CD4-positive, alpha-beta T cell treated with Interleukin-6 for 4 hours (primary cell): ENCODE measurements around the gene NUDT22.
"Not testable (repeated sequence)": the region's sequence is repeated elsewhere in the genome, so short reads cannot be mapped to it uniquely, and the experiment has no call there.

Experiments used
- DNase-seq: peaks from one replicate; pipeline ENCODE4 v3.0.0-alpha.2; 2020; ENCODE audit warnings: mixed read lengths

NUDT22 gene

DNA sequence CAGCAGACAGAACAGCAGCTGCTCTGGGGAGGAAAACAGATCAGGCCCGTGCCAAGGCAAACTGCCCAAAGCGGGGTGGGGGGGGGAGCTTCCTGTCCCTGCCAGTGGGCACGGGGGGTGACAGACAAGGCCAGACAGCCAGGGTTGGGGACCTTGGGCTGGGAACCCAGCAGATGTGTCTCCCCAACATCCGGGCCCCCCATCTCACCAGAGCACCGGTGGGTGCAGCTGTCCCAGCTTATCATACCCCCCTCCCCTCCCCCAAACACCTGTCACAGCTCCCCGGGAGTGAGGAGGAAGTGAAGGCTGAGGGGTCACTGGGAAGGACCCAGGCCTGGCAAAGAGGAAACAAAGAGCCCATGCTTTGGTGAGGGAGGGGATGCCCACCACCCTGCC lies 19.3 kb downstream of the NUDT22 start:
- peak; percentile 80 for DNase-seq

DNA sequence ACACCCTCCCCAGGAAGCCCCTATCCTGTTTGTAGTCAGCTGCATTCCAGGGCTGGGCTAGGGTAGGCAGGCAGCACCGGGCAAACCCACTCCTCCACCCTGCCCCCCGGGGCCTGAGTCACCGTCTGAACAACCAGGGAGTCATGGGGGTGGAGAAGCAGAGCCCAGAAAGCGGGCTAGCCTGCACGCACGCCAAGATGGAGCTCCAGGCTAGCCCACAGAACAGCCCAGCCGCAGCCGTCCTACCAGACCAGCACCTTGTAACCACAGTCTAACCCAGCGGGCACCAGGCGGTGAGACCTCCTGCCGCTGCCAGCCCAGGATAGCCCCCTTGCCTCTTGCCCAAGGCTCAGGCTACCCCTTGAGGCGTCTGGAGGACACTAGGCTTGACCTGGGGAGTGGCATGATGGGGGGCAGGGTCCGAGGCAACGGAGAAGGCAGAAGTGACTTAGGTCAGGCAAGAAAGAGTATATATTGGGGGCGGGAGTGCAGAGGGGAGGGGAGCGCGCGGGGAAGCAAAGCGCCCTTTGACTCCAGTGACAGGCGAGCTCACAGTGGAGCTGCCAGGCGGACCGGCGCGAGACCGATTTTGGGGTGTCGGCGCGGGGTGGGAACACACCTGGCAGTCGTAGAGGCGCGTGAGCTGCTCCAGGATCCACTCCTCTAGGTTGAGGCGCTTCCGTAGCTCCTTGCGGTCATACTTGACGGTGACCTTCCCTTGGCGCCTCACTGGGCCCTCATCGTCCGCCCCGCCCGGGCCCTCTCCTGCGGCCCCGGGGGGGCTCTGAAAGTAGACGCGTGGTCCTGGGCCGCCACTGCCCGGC lies 19.9 kb downstream of the NUDT22 start:
- peak; percentile 91 for DNase-seq

DNA sequence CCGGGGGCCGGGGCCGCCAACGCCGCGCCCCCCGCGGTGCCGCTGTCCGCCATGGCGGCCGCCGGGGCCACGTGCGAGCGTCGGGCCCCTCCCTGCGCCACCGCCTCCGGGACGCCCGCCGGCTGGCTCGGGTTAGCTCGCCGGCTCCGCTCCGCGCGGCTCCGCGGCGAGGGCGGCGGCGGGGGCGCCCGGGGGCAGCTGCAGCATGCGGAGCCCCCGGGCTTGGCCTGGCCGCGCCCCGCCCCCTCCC lies 20.5 kb downstream of the NUDT22 start:
- DNase-seq = not testable (repeated sequence)

DNA sequence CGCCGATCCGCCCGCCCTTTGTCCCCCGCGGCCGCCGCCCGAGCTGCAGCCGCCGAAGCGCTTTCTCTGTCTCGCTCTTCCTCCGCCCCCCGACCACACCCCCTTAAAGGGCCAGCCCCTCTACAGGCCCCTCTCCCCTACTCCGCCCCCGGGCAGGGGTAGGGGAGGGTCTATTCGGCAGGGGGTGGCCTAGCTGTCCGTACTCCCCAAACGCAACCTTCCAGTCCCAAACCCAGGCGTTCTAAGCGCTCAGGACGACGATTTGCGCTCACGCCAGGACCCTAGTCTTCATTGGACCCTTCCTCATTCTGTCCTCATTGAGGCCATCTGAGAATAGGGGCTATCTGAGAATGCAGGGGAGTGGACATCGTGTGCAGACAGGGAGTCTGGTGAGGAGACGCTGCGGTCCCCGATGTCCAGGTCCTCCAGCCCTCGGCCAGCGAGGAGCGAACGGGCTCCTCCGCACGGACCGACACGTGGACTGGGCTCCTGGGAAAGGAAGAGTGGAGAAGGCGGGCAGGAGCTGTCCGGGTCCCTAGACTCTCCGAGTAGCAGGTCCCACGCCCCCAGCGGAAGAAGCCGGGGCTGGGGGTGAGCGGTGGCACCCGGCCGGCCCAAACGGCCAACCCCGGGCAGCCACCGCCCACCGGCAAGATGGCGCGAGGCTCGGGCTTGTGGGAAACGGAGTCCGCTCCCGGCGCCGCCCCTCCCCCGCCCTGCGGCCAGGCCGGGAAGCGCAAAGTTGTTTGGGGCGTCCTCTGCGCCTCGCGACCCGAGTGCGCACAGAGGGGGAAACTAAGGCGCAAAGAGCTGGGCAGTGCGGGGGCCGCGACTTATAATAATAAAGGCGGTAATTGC lies 21.0 kb downstream of the NUDT22 start, which contains the start of gene PPP1R14B:
PPP1R14B (minus strand) TSS at position 73 of the 858 bp plus-strand sequence. CDS start 270 bp downstream, outside the sequence.
- DNase-seq = peak; percentile 92

DNA sequence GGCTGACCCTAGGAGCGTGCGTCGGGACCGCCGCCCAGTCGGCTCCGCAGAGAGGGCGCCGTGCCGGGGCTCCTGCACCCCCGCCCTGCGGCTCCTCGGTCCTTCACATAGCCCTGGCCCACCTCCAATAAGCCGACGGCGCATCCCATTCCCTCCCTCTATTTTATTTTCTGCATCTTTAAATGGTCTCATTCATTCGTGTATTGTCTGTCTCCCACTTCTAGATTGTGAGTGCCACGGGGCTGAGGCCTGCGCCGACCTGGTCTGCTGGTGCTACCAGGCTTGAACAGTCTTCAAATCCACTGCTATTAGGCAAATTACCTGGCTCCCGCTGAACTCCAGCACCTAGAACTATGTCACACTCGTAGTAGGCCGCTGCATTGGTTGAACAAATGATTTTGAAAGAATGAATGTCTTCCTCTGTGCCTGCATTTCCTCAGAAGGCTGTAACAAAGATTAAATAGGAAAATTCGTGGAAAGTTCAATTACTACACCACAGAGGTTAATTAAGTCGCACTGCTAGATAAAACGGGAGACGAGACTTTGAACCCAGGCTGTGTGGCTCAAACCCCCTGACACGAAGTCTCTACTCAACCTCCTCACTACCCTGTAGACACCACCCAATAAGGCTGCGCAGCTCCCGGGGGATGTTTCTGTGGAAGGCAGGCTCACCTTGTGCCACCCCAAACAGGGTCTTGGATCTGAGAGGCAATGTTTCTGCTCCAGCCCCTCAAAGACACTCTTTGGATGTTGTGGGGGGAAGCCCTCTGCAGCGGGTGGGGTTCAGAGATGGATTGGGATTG lies 21.9 kb downstream of the NUDT22 start:
- no peak for DNase-seq

DNA sequence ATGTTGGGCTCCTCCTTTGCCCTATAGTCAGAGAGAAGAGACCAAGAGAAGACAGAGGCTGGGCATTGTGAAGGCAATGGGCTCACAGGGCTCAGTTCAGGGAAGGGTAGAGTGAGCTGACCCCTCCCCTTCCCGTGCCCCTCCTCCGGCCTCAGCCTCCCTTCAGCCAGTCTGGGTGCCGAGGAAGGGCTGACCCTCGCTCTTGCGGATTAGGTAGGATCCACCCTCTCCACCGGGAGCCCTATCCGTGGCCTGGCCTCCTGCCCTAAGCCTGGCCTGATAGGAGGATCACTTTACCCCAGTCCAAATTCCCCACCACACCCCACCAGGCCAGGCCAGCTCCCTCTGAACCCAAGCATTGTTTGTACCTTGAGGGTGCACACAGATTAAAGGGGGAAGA lies 22.5 kb downstream of the NUDT22 start:
- DNase-seq = no peak

DNA sequence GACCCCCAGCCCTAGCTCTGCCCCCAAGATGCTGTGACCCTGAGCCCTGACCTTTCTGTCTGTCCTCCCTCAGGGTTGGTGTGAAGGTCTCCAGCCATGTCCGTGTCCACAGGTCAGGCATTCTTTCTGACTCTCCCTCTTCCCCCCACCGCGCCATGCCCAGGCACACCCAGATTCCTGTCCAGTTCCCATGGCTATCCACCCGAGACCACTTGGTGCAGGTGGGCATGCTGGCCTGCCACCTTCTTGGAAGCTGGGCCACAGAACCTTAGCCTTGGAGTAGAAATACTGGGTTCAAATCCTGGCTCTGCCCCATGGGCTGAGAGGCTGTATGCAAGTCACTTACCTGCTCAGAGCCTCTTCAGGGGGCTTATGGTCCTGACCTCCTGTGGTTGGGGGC lies 23.0 kb downstream of the NUDT22 start:
- no peak for DNase-seq

DNA sequence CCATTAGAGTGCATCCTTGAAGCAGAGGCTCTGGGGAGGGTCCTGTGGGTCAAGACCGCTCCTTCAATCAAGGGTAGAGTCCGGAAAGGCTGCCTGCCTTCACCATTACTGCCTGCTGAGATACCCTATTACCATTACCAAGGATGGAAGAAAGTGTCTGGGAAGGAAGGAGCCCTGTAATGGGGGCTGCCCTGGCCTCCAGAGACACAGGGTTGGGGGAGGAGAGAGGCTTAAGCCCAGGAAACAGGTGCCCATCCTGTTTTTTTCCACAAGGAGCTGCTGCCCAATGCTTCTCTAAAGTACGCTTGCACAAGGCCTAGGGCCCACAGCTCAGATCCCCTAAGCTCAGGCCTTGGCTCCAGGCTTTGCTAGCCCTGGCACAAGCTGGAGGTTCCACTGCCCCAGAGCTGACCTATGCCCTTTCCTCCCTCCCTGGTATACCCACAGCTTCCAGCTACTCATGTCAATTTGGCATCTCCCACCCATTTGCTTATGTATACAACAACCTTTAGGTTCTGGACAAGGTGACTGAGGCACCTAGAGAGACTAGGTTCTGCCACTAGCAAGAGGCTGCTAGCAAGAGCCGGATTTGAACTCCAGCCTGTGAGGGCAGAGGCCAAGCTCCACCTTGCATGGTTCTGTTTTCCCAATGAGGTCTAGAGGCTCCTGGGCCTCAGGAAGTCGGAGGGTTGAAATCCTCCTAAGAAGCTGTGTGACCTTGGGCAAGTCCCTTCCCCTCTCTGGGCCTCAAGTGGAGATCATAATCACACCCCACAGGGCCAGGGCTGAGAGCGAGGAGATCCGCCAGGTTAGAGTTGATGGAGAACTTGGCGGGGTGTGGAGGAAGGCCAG lies 23.7 kb downstream of the NUDT22 start:
- no peak for DNase-seq

DNA sequence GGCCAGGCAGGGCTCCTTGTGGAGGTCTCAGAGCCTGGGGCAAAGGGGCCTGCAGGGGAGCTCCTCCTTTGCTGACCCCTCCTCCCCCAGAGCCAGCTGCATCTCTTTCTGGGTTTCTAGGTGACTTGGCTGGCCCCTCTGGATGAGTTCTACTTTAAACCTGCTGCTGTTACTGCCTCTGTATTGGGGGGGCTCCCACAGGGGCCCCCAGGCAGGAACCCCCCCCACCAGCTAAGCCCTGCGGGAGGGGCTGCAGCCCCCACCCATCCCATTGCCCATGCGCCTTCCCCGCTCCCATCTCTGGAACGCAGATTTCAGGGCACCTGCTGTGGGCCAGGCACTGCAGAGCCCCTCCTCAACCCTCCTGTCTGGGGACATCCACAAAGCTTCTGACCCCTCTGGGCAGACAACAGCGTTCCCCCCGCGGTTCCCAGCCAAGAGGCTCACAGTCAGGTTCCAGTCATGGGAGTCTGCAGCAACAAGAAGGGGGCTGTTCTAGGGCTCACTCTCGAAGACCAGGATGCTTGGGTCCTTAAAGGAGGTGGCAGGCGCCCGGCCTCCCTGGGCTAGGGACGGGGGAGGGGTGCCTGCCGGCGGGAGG lies 24.4 kb downstream of the NUDT22 start:
- no peak for DNase-seq

DNA sequence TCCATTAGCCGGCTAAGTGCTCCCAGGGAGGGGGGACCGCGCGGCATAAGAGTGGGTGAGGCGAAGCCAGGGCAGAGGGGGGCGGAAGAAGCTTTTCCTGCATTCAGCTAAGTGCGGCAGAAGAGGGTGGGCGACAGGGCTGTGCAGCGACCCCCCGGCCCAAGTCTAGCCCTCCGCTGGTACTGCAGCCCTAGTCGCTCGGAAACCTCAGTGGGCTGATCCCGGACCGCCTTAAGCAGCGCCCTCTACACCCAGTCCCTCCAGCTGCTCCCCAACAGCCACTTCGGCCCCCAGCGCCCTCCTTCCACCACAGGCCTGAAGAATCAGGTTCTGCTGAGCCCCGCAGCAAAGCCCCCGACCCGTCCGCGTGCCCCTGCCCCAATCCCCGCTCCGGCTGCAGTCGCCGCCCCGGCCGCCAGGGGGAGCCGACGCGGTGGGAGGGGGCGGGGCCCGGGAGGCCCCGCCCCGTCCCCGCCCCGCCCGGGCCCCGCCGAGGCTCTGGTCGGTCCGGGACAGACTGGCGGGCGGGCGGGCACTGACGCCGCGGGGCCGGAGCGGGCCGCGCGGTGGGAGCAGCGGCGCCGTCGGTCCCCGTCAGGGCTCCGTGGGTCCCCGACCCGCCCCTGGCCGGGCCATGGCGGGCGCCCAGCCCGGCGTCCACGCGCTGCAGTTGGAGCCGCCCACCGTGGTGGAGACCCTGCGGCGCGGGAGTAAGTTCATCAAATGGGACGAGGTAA lies 25.1 kb downstream of the NUDT22 start, which contains the start of gene PLCB3:
PLCB3 (plus strand) TSS at position 515 of the 737 bp plus-strand sequence; CDS start at position 635, 120 bp downstream.
- peak; percentile 61 for DNase-seq

DNA sequence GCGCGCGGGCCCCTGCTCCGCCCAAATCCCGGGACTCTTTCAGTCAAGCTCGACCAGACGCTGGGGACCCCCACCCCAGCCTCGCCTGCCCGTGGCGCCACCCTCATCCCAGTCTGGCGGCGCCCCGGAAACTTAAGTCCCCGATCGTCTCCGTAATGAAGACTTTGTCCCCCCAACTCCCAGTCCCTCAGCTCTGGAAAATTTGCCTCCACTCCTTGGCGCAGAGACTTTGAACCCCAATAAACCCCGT lies 25.6 kb downstream of the NUDT22 start:
- no peak for DNase-seq

DNA sequence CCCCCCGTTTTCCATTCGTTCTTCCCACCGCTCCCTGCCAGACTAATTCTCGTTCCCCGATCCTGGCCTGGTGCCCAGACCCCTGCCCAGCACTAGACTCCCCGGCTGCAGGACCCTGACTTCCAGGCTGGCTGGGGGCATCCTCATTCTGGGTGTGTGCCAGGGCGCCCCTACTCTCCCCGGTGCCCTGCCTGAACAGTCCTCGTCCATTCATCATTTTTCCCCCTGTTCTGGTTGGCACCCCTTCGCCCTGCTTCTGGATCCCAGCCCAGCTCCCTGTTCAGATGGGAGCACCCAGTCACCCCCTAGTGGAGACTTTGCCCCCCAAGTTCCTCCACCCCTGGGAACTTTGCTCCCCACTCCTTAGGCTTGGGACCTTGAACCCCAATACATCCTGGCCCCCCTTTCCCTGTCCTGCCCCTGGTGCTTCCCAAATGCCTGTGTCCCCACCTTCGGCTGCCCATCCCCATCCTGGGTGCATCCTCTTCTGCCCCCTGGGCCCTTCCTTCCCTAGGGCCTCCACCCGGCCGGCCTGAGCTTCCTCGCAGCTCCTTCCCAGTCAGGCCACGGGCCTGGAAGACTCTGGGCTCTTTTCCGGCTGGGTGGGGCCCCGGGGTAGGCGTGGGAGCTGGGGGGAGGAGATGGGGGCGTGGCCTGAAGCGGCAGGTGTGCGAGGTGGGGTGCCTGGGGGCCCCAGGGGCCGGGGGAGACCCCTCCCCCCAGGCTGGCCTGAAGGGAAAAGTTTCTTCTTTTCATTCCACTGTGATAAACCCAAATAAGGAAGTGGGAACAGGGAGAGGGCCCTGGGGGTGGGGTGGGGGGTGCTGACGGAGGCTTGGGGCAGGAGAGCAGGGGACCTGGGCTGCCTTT lies 26.2 kb downstream of the NUDT22 start:
- peak; percentile 43 for DNase-seq

DNA sequence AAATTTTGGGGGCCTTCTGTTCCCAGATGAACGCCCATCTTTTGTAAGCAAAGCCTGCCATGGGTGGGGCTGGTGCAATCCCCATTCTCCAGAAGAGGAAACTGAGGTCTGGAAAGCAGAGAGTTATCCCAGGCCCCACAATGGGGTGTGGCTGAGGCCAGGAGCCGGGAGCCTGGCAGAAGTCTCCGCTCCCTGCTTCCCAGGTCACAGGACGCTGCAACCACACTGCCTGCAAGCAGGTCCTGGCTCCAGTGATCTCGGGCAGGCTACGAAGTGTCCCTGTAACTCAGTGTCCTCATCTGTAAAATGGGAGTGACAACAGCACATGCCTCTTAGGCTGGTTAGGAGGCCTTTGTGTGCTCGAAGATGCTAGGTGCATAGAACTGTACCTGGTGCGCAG lies 27.0 kb downstream of the NUDT22 start:
- DNase-seq = no peak

DNA sequence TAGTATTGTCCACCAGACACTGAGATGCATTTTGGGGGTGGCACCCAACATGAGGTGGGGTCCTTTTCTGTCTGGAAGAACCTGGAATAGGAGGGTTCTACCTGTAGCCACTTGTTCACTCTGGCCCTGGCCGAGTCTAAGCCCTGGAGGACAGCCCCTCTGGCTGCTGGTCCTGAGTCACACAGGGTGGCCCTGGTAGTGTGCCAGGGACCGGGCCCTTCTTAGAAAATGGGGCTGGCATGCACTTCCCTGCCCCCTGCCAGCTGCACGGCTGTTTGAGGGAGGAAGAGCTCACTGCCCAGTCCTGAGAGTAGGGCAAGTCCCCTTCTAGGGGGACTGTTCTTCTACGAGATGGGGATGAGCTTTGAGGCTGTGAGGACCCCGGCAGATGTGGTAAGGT lies 27.4 kb downstream of the NUDT22 start:
- DNase-seq = no peak

DNA sequence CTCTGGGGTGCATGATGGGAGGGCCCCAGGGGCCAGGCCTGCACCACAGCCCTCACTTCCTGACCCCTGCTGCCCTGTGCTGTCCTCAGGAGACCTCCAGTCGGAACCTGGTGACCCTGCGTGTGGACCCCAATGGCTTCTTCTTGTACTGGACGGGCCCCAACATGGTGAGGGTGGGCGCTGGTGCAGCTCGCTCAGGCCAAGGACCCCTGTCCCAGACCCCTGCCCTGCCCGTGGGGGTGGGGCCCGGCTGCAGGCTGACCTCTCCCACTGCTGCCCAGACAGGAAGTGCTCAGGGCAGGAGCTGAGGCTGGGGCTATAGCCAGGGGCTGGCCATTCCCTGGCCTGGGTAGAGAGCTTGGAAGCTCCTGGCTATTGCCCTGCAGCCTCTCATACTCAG lies 28.3 kb downstream of the NUDT22 start:
- DNase-seq = no peak

DNA sequence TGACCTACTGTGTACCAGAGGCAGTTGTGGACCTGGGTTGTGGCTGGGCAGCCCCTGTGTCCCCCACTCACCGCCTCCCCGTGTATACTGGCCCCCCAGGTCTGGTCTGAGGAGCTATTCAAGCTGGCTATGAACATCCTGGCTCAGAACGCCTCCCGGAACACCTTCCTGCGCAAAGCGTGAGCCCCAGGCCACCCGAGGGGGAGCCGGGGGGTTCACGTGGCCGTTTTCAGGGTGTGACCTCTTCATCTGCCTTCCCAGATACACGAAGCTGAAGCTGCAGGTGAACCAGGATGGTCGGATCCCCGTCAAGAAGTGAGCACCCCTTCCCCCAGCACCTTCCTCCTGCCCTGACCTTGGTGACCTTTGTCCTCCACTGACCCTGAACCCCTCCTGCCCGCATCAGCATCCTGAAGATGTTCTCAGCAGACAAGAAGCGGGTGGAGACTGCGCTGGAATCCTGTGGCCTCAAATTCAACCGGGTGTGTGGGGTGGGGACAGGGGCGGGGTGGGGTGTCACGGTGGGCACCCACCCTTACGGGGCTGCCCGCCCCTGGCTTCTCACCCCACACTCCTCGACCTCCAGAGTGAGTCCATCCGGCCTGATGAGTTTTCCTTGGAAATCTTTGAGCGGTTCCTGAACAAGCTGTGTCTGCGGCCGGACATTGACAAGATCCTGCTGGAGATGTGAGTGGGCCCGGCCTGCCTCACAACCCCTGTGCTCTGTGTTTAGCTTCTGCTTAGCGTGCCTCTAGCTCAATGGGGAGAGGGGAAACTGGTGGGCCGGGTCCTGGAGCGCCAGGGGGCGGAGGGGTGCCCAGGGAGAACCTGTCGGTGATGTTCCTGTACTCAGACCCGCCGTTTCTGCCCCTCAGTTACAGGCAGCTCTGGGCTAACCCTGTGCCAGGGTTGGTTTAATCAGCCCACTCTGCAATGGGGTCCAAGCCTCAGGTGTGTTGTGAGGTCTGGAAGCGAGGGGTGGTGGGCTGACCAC lies 29.4 kb downstream of the NUDT22 start:
- no peak for DNase-seq

DNA sequence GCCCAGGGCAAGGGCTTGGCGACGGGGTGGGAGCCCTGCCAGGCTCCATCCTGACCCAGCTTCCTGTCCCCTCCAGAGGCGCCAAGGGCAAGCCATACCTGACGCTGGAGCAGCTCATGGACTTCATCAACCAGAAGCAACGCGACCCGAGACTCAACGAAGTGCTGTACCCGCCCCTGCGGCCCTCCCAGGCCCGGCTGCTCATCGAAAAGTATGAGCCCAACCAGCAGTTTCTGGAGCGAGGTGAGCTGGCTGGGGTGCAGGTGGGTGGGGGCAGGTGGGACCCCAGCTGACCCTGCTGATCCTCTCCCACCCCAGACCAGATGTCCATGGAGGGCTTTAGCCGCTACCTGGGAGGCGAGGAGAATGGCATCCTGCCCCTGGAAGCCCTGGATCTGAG lies 30.2 kb downstream of the NUDT22 start:
- no peak for DNase-seq

DNA sequence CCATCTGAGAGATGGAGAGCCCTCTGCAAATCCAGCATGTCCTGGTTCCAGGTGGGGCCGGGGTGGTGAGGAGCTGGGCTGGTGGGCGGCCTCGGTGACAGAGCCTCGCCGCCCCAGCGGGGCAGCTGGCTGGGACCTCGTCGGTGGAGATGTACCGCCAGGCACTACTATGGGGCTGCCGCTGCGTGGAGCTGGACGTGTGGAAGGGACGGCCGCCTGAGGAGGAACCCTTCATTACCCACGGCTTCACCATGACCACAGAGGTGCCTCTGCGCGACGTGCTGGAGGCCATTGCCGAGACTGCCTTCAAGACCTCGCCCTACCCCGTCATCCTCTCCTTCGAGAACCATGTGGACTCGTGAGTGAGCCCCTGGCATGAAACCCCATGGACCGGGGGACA lies 32.3 kb downstream of the NUDT22 start:
- DNase-seq = no peak

DNA sequence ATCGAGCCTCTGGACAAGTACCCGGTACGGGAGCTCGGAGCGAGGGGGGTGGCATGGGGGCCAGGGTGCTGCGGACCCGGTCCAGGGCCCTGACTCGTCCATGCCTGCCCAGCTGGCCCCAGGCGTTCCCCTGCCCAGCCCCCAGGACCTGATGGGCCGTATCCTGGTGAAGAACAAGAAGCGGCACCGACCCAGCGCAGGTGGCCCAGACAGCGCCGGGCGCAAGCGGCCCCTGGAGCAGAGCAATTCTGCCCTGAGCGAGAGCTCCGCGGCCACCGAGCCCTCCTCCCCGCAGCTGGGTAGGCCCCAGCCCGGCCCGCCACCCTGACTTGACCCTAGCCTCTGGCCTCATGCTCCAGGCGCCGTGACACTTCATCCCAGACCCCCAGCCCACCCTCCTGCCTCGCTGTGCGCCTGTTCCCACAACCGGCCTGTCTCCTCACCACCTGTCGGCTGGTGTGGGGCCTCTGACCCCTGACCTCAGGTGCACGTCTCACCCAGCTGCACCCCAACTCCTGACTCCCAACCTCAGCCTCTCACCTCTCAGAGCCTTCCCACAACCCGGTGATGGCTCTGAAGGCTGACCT lies 33.0 kb downstream of the NUDT22 start:
- DNase-seq = no peak
